ENCODE results near the gene F10.

F10 gene

DNA sequence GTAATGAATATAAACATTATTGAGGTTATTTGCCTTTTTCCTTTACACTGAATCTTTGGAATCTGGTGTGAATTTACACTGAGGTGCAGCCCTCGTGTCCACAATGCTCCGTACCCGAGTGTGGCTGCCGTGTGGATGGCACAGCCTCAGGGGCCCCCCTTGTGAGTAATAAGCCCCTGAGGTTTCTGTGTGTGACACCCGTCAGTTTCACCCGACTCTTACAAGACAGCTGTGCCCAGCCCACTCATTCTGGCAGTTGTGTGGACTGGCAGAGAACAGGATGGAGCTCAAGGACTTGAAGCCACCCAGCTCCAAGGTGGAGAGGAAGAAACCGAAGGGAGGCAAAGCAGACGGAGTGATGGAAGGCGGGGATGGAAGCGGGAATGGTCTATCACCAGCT lies 43.7 kb downstream of the F10 start:
- no peak for DNase-seq (ENCODE audit: low read depth in 1 of 2, low spot score in 1 of 2)
- Histone ChIP-seq H3K27ac (replicated peaks) (no peak overlapping the region), H3K27me3 (ENCODE audit: insufficient read depth, poor library complexity, severe bottlenecking) (peaks cover 13% of the 10 kb centered on the region)

DNA sequence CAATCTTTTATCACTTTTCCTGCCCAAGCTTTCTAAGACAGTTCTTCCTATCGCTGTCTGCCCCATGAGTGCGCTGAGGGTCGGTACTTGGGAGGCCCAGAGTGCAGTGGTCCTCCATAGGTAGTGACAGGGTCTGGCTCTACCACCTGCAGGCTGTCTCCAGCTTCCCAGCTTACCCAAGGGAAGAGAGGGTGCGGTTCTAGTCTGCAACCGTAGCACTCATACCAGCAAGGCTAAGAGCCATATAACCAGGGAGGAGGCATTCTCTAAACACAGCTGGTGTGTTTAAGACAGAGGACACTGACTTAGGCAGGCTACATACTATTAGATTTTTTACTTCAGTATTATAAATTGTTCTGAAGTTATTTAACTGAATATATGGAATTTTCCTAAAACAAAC lies 44.1 kb downstream of the F10 start:
- DNase-seq (ENCODE audit: low read depth in 1 of 2, low spot score in 1 of 2), result no peak
- peaks cover 12% of the 10 kb centered on the region for H3K27me3 ChIP-seq (ENCODE audit: insufficient read depth, poor library complexity, severe bottlenecking)
- no peak overlapping the region for H3K4me3 ChIP-seq (replicated peaks; ENCODE audit: insufficient read depth, low read length)
- TF ChIP-seq SPI1 (IDR thresholded peaks at IDR 0.05; ENCODE audit: borderline replicate concordance, low read depth) (no peak), GABPA (IDR thresholded peaks at IDR 0.05; ENCODE audit: low read depth) (no peak), POLR2AphosphoS5 (IDR thresholded peaks at IDR 0.05; ENCODE audit: low read depth) (no peak), CTCF (IDR thresholded peaks at IDR 0.05; ENCODE audit: insufficient read depth, low read length) (no peak)
- TF ChIP-seq, protein P1, sequence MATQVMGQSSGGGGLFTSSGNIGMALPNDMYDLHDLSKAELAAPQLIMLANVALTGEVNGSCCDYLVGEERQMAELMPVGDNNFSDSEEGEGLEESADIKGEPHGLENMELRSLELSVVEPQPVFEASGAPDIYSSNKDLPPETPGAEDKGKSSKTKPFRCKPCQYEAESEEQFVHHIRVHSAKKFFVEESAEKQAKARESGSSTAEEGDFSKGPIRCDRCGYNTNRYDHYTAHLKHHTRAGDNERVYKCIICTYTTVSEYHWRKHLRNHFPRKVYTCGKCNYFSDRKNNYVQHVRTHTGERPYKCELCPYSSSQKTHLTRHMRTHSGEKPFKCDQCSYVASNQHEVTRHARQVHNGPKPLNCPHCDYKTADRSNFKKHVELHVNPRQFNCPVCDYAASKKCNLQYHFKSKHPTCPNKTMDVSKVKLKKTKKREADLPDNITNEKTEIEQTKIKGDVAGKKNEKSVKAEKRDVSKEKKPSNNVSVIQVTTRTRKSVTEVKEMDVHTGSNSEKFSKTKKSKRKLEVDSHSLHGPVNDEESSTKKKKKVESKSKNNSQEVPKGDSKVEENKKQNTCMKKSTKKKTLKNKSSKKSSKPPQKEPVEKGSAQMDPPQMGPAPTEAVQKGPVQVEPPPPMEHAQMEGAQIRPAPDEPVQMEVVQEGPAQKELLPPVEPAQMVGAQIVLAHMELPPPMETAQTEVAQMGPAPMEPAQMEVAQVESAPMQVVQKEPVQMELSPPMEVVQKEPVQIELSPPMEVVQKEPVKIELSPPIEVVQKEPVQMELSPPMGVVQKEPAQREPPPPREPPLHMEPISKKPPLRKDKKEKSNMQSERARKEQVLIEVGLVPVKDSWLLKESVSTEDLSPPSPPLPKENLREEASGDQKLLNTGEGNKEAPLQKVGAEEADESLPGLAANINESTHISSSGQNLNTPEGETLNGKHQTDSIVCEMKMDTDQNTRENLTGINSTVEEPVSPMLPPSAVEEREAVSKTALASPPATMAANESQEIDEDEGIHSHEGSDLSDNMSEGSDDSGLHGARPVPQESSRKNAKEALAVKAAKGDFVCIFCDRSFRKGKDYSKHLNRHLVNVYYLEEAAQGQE (IDR thresholded peaks at IDR 0.05; ENCODE audit: insufficient replicate concordance, low read depth), result no peak
- no peak overlapping the region for H3K27ac ChIP-seq (replicated peaks)

More for the DNA sequence above, 43.7 kb downstream of the F10 start:
- TF ChIP-seq POLR2AphosphoS5 (IDR thresholded peaks at IDR 0.05; ENCODE audit: low read depth), result no peak
- TF ChIP-seq, protein P1 (IDR thresholded peaks at IDR 0.05; ENCODE audit: insufficient replicate concordance, low read depth), result no peak
- no peak overlapping the region for H3K4me3 ChIP-seq (replicated peaks; ENCODE audit: insufficient read depth, low read length)

GRCh38 chr13:113167155-113167554 lies 44.6 kb downstream of the F10 start:
- Histone ChIP-seq H3K4me3 (replicated peaks; ENCODE audit: insufficient read depth, low read length) (no peak overlapping the region), H3K27me3 (ENCODE audit: insufficient read depth, poor library complexity, severe bottlenecking) (peaks cover 12% of the 10 kb centered on the region), H3K27ac (replicated peaks) (no peak overlapping the region)
- TF ChIP-seq, protein P1 (IDR thresholded peaks at IDR 0.05; ENCODE audit: insufficient replicate concordance, low read depth), result no peak
- TF ChIP-seq SPI1 (IDR thresholded peaks at IDR 0.05; ENCODE audit: borderline replicate concordance, low read depth), result no peak
- DNase-seq (ENCODE audit: low read depth in 1 of 2, low spot score in 1 of 2), result no peak

GRCh38 chr13:113167575-113167974 lies 45.0 kb downstream of the F10 start:
- TF ChIP-seq, protein P1 (IDR thresholded peaks at IDR 0.05; ENCODE audit: insufficient replicate concordance, low read depth), result no peak
- no peak for TF ChIP-seq GABPA (IDR thresholded peaks at IDR 0.05; ENCODE audit: low read depth)
- no peak for TF ChIP-seq POLR2AphosphoS5 (IDR thresholded peaks at IDR 0.05; ENCODE audit: low read depth)
- no peak for TF ChIP-seq SPI1 (IDR thresholded peaks at IDR 0.05; ENCODE audit: borderline replicate concordance, low read depth)
- H3K27ac ChIP-seq (replicated peaks), result no peak overlapping the region
- DNase-seq (ENCODE audit: low read depth in 1 of 2, low spot score in 1 of 2), result no peak
- no peak overlapping the region for H3K4me3 ChIP-seq (replicated peaks; ENCODE audit: insufficient read depth, low read length)
- H3K27me3 ChIP-seq (ENCODE audit: insufficient read depth, poor library complexity, severe bottlenecking), result peaks cover 12% of the 10 kb centered on the region
